ENCODE measurements around the gene PSMD10.

DNA sequence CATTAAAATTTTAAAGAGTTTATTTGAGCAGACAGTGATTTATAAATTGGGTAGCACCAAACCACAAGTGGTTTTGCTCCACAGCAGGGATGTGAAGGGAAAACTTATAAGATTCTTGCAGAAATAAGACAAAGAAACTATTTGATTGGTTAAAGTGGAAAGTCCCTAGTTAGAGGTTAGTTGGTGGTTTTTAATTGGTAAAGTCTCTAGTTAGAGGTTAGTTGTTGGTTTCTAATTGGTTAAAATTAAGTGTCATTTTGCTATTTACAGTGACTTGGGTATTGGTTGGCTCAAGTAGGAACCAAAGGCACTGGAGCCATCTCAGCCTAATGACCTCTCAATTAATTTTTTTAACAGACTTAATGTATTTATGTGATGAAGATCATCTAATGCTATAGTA is 23.2 kb upstream of the PSMD10 start:
- TF ChIP-seq, protein P1, sequence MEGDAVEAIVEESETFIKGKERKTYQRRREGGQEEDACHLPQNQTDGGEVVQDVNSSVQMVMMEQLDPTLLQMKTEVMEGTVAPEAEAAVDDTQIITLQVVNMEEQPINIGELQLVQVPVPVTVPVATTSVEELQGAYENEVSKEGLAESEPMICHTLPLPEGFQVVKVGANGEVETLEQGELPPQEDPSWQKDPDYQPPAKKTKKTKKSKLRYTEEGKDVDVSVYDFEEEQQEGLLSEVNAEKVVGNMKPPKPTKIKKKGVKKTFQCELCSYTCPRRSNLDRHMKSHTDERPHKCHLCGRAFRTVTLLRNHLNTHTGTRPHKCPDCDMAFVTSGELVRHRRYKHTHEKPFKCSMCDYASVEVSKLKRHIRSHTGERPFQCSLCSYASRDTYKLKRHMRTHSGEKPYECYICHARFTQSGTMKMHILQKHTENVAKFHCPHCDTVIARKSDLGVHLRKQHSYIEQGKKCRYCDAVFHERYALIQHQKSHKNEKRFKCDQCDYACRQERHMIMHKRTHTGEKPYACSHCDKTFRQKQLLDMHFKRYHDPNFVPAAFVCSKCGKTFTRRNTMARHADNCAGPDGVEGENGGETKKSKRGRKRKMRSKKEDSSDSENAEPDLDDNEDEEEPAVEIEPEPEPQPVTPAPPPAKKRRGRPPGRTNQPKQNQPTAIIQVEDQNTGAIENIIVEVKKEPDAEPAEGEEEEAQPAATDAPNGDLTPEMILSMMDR (IDR thresholded peaks at IDR 0.05): no peak
- TF ChIP-seq POLR2A (IDR thresholded peaks at IDR 0.05; ENCODE audit: low read length) (no peak), CEBPB (IDR thresholded peaks at IDR 0.05) (no peak), PBX3 (IDR thresholded peaks at IDR 0.05) (no peak), EP300 (IDR thresholded peaks at IDR 0.05) (no peak), ZNF302 (CRISPR knock-in tag; IDR thresholded peaks at IDR 0.05) (no peak)

Data from A549 (cell line).